CD4-positive, alpha-beta T cell treated with Interferon gamma for 1 hour (primary cell): ENCODE measurements around the gene ABT1.
"Not testable (repeated sequence)": the region's sequence is repeated elsewhere in the genome, so short reads cannot be mapped to it uniquely, and the experiment has no call there.

Experiments used
- DNase-seq: peaks from one replicate; pipeline ENCODE4 v3.0.0-alpha.2; 2020

The ABT1 gene

GRCh38 chr6:26596579-26597388 lies at the start of gene ABT1:
TSS of gene ABT1 (plus strand) at chr6:26596953. CDS start at chr6:26596983, 30 bp downstream.
- DNase-seq: peak; percentile 95

- DNase-seq: not testable (repeated sequence)
These were observed 49.4 kb upstream of the ABT1 start for GRCh38 chr6:26547363-26547762.

GRCh38 chr6:26550250-26550993 lies 46.3 kb upstream of the ABT1 start:
- peak; percentile 8 for DNase-seq

- no peak for DNase-seq
These were observed 44.5 kb upstream of the ABT1 start for GRCh38 chr6:26552205-26552604.

GRCh38 chr6:26552640-26553188 lies 44.0 kb upstream of the ABT1 start:
- no peak for DNase-seq

- DNase-seq: peak; percentile 76
These were observed 43.5 kb upstream of the ABT1 start for GRCh38 chr6:26553264-26553634.

- peak; percentile 76 for DNase-seq
These were observed 42.9 kb upstream of the ABT1 start for GRCh38 chr6:26553635-26554446.

GRCh38 chr6:26554447-26554696 lies 42.4 kb upstream of the ABT1 start:
- no peak for DNase-seq

GRCh38 chr6:26554697-26555504 lies 41.9 kb upstream of the ABT1 start:
- DNase-seq: peak; percentile 55

- no peak for DNase-seq
These were observed 41.1 kb upstream of the ABT1 start for GRCh38 chr6:26555505-26556262.

GRCh38 chr6:26556263-26557070 lies 40.3 kb upstream of the ABT1 start:
- DNase-seq: no peak

GRCh38 chr6:26561533-26562466 lies 35.0 kb upstream of the ABT1 start:
- no peak for DNase-seq

- no peak for DNase-seq
These were observed 33.3 kb upstream of the ABT1 start for GRCh38 chr6:26563488-26563887.

GRCh38 chr6:26568601-26569432 lies 27.9 kb upstream of the ABT1 start:
- DNase-seq: peak; percentile 96

GRCh38 chr6:26569433-26569764 lies 27.4 kb upstream of the ABT1 start:
- DNase-seq: no peak

GRCh38 chr6:26570027-26570809 lies 26.5 kb upstream of the ABT1 start:
- DNase-seq: no peak

- DNase-seq: peak; percentile 55
These were observed 25.0 kb upstream of the ABT1 start for GRCh38 chr6:26571592-26572296.
